WTC11 (cell line): ENCODE measurements around the gene MMS19. TPM values are rescaled to one million over a fixed set of nuclear protein-coding genes. Genes with fewer than 3 reads are reported as not detected.

Experiments
- CTCF ChIP-seq: fragments of 200-600 bp; IDR thresholded peaks from 2 replicates; pipeline ENCODE4 v1.8.0; 2022; ENCODE audit warnings: antibody characterized with exemption
- E2F1 ChIP-seq: sonication (generic); formaldehyde crosslinking; IDR thresholded peaks from 2 replicates; pipeline ENCODE4 v1.8.0; 2022; ENCODE audit warnings: mild to moderate bottlenecking, missing genetic modification reagents
- FOXP1 ChIP-seq: sonication (generic); formaldehyde crosslinking; IDR thresholded peaks from 2 replicates; pipeline ENCODE4 v1.8.0; 2022; ENCODE audit warnings: missing genetic modification reagents, mild to moderate bottlenecking, moderate library complexity, borderline replicate concordance
- FOXP4 ChIP-seq: sonication (generic); formaldehyde crosslinking; IDR thresholded peaks from 2 replicates; pipeline ENCODE4 v1.8.0; 2022; ENCODE audit warnings: mild to moderate bottlenecking, missing genetic modification reagents
- GTF2I ChIP-seq: fragments of 250-450 bp; sonication (Bioruptor Pico); conservative IDR thresholded peaks from 2 replicates; pipeline ENCODE4 v1.4.0; 2021; ENCODE audit warnings: mild to moderate bottlenecking
- JUN ChIP-seq: sonication (generic); formaldehyde crosslinking; IDR thresholded peaks from 2 replicates; pipeline ENCODE4 v1.8.0; 2023; ENCODE audit warnings: mild to moderate bottlenecking, missing genetic modification reagents
- MXD4 ChIP-seq: fragments of 250-450 bp; sonication (Bioruptor Pico); IDR thresholded peaks from 2 replicates; pipeline ENCODE4 v1.8.0; 2021; ENCODE audit warnings: mild to moderate bottlenecking, moderate library complexity, borderline replicate concordance
- NFYB ChIP-seq: sonication (generic); formaldehyde crosslinking; conservative IDR thresholded peaks from 2 replicates; pipeline ENCODE4 v1.8.0; 2022; ENCODE audit warnings: low read depth, missing genetic modification reagents
- NR1H2 ChIP-seq: sonication (generic); formaldehyde crosslinking; IDR thresholded peaks from 2 replicates; pipeline ENCODE4 v1.9.0; 2021; ENCODE audit warnings: mild to moderate bottlenecking, moderate library complexity, missing genetic modification reagents
- SMAD3 ChIP-seq: sonication (generic); formaldehyde crosslinking; IDR thresholded peaks from 2 replicates; pipeline ENCODE4 v1.8.0; 2022; ENCODE audit warnings: missing genetic modification reagents, mild to moderate bottlenecking, borderline replicate concordance
- SMAD4 ChIP-seq: sonication (generic); formaldehyde crosslinking; IDR thresholded peaks from 2 replicates; pipeline ENCODE4 v1.8.0; 2022; ENCODE audit warnings: mild to moderate bottlenecking, missing genetic modification reagents
- SP1 ChIP-seq: sonication (generic); formaldehyde crosslinking; conservative IDR thresholded peaks from 2 replicates; pipeline ENCODE4 v1.8.1; 2022; ENCODE audit warnings: missing genetic modification reagents
- TEAD1 ChIP-seq: sonication (generic); formaldehyde crosslinking; IDR thresholded peaks from 2 replicates; pipeline ENCODE4 v1.8.0; 2022; ENCODE audit warnings: mild to moderate bottlenecking, missing genetic modification reagents
- TP53 ChIP-seq: sonication (generic); formaldehyde crosslinking; IDR thresholded peaks from 2 replicates; pipeline ENCODE4 v1.8.1; 2023; ENCODE audit warnings: mild to moderate bottlenecking, missing genetic modification reagents
- USF2 ChIP-seq: sonication (generic); formaldehyde crosslinking; IDR thresholded peaks from 2 replicates; pipeline ENCODE4 v1.8.1; 2023; ENCODE audit warnings: mild to moderate bottlenecking, missing genetic modification reagents, moderate library complexity
- ZBTB43 ChIP-seq: sonication (generic); formaldehyde crosslinking; IDR thresholded peaks from 2 replicates; pipeline ENCODE4 v1.8.1; 2023; ENCODE audit warnings: mild to moderate bottlenecking, missing genetic modification reagents
- ZNF232 ChIP-seq: sonication (generic); formaldehyde crosslinking; IDR thresholded peaks from 2 replicates; pipeline ENCODE4 v1.8.0; 2022; ENCODE audit warnings: mild to moderate bottlenecking, missing genetic modification reagents
- ZNF396 ChIP-seq: fragments of 250-450 bp; sonication (Bioruptor Pico); IDR thresholded peaks from 2 replicates; pipeline ENCODE4 v1.8.0; 2021; ENCODE audit warnings: mild to moderate bottlenecking, moderate library complexity, borderline replicate concordance
- ZNF425 ChIP-seq: fragments of 250-450 bp; sonication (Bioruptor Pico); conservative IDR thresholded peaks from 2 replicates; pipeline ENCODE4 v1.9.0; 2021; ENCODE audit warnings: mild to moderate bottlenecking
- ZNF532 ChIP-seq: fragments of 250-450 bp; sonication (Bioruptor Pico); IDR thresholded peaks from 2 replicates; pipeline ENCODE4 v1.9.0; 2021; ENCODE audit warnings: mild to moderate bottlenecking, borderline replicate concordance
- total RNA-seq: library from RNA; stranded (reverse); gene quantifications from 3 replicates; pipeline ENCODE4 v1.2.3, GENCODE V29; 2021
- TF ChIP-seq, protein P1 (sequence below): sonication (generic); formaldehyde crosslinking; IDR thresholded peaks from 2 replicates; pipeline ENCODE4 v1.8.0; 2022; ENCODE audit warnings: mild to moderate bottlenecking, missing genetic modification reagents
- TF ChIP-seq, protein P2 (sequence below): sonication (generic); formaldehyde crosslinking; IDR thresholded peaks from 2 replicates; pipeline ENCODE4 v1.8.1; 2022; ENCODE audit warnings: mild to moderate bottlenecking, missing genetic modification reagents, moderate library complexity, borderline replicate concordance

MMS19 gene
- total RNA-seq, 1 experiment from 2014 or later: 135 TPM

GRCh38 chr10:97425964-97426775 is 72.1 kb downstream of the MMS19 start, which contains the start of gene PGAM1 (continued):
- TF ChIP-seq FOXP4 (peak; percentile 70; the same call in 1 of the 2 replicates), NFYB (CRISPR knock-in tag) (no peak), SP1 (CRISPR knock-in tag) (0 out of 2 replicates have a peak, but pooled peaks have one; percentile 44), CTCF (0 out of 2 replicates have a peak, but pooled peaks have one; percentile 21), SMAD3 (CRISPR knock-in tag) (peak; percentile 47; the same call in 1 of the 2 replicates), ZNF532 (CRISPR knock-in tag) (no peak), MXD4 (CRISPR knock-in tag) (no peak), TEAD1 (CRISPR knock-in tag) (peak; percentile 23; the same call in 1 of the 2 replicates), FOXP1 (CRISPR knock-in tag) (no peak), ZNF396 (no peak), E2F1 (no peak), NR1H2 (no peak), TP53 (CRISPR knock-in tag) (no peak), ZNF232 (CRISPR knock-in tag) (peak; percentile 80; the same call in 1 of the 2 replicates), USF2 (CRISPR knock-in tag) (peak; percentile 25; the same call in 1 of the 2 replicates), ZBTB43 (no peak), JUN (no peak), GTF2I (CRISPR knock-in tag) (no peak), SMAD4 (no peak), ZNF425 (no peak)
- TF ChIP-seq, protein P1, sequence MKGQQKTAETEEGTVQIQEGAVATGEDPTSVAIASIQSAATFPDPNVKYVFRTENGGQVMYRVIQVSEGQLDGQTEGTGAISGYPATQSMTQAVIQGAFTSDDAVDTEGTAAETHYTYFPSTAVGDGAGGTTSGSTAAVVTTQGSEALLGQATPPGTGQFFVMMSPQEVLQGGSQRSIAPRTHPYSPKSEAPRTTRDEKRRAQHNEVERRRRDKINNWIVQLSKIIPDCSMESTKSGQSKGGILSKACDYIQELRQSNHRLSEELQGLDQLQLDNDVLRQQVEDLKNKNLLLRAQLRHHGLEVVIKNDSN (CRISPR knock-in tag): peak; percentile 37; the same call in 1 of the 2 replicates
- TF ChIP-seq, protein P2, sequence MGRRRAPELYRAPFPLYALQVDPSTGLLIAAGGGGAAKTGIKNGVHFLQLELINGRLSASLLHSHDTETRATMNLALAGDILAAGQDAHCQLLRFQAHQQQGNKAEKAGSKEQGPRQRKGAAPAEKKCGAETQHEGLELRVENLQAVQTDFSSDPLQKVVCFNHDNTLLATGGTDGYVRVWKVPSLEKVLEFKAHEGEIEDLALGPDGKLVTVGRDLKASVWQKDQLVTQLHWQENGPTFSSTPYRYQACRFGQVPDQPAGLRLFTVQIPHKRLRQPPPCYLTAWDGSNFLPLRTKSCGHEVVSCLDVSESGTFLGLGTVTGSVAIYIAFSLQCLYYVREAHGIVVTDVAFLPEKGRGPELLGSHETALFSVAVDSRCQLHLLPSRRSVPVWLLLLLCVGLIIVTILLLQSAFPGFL (CRISPR knock-in tag): no peak
